Neural progenitor cell (in vitro differentiated cells): ENCODE results near the gene C1orf50.

Experiments used
- EZH2 ChIP-seq: fragments of 200-600 bp; sonication (generic); IDR thresholded peaks from 2 replicates; pipeline ENCODE4 v1.6.1; 2017; ENCODE audit warnings: antibody characterized with exemption, mild to moderate bottlenecking, moderate library complexity
- EZH2phosphoT487 ChIP-seq: fragments of 200-600 bp; sonication (generic); IDR thresholded peaks from 2 replicates; pipeline ENCODE4 v1.6.1; 2017; ENCODE audit warnings: antibody characterized with exemption
- TF ChIP-seq, protein P1 (sequence below): fragments of 200-600 bp; sonication (generic); IDR thresholded peaks from 2 replicates; pipeline ENCODE4 v1.5.1; 2017; ENCODE audit warnings: antibody characterized with exemption, mild to moderate bottlenecking

DNA sequence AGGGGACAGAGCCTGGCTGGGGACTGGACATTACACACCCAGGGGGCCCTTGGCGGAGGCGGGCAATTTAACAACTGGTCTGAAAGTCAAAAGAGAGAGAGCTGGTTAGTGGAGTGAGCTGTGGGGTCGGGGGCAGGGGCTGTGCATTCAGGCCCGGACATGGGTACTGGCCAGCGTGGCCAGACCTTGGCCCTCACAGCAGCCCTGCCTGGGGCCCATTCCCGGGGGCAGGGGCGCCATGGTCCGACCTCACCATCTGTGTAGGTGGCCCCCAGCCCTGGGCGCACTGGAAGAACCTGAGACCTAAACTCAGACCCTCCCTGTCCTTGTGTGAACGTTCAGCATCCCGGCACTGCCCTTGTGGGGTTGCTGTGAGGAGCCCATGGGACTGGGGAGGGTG lies 32.0 kb upstream of the C1orf50 start:
- TF ChIP-seq EZH2phosphoT487 (no peak), EZH2 (no peak)
- TF ChIP-seq, protein P1, sequence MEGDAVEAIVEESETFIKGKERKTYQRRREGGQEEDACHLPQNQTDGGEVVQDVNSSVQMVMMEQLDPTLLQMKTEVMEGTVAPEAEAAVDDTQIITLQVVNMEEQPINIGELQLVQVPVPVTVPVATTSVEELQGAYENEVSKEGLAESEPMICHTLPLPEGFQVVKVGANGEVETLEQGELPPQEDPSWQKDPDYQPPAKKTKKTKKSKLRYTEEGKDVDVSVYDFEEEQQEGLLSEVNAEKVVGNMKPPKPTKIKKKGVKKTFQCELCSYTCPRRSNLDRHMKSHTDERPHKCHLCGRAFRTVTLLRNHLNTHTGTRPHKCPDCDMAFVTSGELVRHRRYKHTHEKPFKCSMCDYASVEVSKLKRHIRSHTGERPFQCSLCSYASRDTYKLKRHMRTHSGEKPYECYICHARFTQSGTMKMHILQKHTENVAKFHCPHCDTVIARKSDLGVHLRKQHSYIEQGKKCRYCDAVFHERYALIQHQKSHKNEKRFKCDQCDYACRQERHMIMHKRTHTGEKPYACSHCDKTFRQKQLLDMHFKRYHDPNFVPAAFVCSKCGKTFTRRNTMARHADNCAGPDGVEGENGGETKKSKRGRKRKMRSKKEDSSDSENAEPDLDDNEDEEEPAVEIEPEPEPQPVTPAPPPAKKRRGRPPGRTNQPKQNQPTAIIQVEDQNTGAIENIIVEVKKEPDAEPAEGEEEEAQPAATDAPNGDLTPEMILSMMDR = no peak
